ENCODE data around the gene ARL5B. TPM values are rescaled to one million over a fixed set of nuclear protein-coding genes. Genes with fewer than 3 reads are reported as not detected.

The ARL5B gene
- total RNA-seq, 1 experiment from 2014 or later = 36.3 TPM

GRCh38 chr10:18666810-18667209 lies 7.6 kb downstream of the ARL5B start:
- Histone ChIP-seq H3K36me3 (peaks cover 41% of the 10 kb centered on the region), H3K9me3 (replicated peaks) (no peaks in the 10 kb centered on the region), H3K4me1 (replicated peaks) (peaks cover 35% of the 10 kb centered on the region), H3K27me3 (replicated peaks) (no peaks in the 10 kb centered on the region), H3K4me3 (no peak overlapping the region), H3K27ac (peak overlapping the region; percentile 85)
- DNase-seq (ENCODE audit: low read depth in 1 of 2, low spot score in 2 of 2) = peak in 1 of 2 experiments; percentile 70

GRCh38 chr10:18668026-18668425 lies 8.8 kb downstream of the ARL5B start:
- DNase-seq (ENCODE audit: low read depth in 1 of 2, low spot score in 2 of 2) = no peak
- no peaks in the 10 kb centered on the region for H3K27me3 ChIP-seq (replicated peaks)
- H3K9me3 ChIP-seq (replicated peaks) = no peaks in the 10 kb centered on the region
- H3K36me3 ChIP-seq = peaks cover 45% of the 10 kb centered on the region
- H3K4me1 ChIP-seq (replicated peaks) = peaks cover 35% of the 10 kb centered on the region
- no peak overlapping the region for H3K4me3 ChIP-seq
- H3K27ac ChIP-seq = no peak overlapping the region

GRCh38 chr10:18675086-18675801 lies 16.0 kb downstream of the ARL5B start:
- H3K36me3 ChIP-seq = peaks cover 52% of the 10 kb centered on the region
- no peaks in the 10 kb centered on the region for H3K27me3 ChIP-seq (replicated peaks)
- no peak overlapping the region for H3K27ac ChIP-seq
- no peak overlapping the region for H3K4me3 ChIP-seq
- no peaks in the 10 kb centered on the region for H3K9me3 ChIP-seq (replicated peaks)
- H3K4me1 ChIP-seq (replicated peaks) = no peaks in the 10 kb centered on the region
- no peak for DNase-seq (ENCODE audit: low read depth in 1 of 2, low spot score in 2 of 2)

GRCh38 chr10:18680754-18681153 lies 21.5 kb downstream of the ARL5B start:
- H3K27me3 ChIP-seq (replicated peaks) = no peaks in the 10 kb centered on the region
- DNase-seq (ENCODE audit: low read depth in 1 of 2, low spot score in 2 of 2) = no peak
- no peak overlapping the region for H3K27ac ChIP-seq
- H3K4me3 ChIP-seq = no peak overlapping the region
- H3K9me3 ChIP-seq (replicated peaks) = no peaks in the 10 kb centered on the region
- peaks cover 19% of the 10 kb centered on the region for H3K36me3 ChIP-seq
- peaks cover 32% of the 10 kb centered on the region for H3K4me1 ChIP-seq (replicated peaks)

GRCh38 chr10:18681366-18681765 lies 22.1 kb downstream of the ARL5B start:
- peak in 1 of 2 experiments; percentile 18 for DNase-seq (ENCODE audit: low read depth in 1 of 2, low spot score in 2 of 2)
- Histone ChIP-seq H3K27ac (peak overlapping the region; percentile 81), H3K27me3 (replicated peaks) (no peaks in the 10 kb centered on the region), H3K4me1 (replicated peaks) (peaks cover 32% of the 10 kb centered on the region), H3K9me3 (replicated peaks) (no peaks in the 10 kb centered on the region), H3K4me3 (no peak overlapping the region), H3K36me3 (peaks cover 13% of the 10 kb centered on the region)

GRCh38 chr10:18681971-18682411 lies 22.8 kb downstream of the ARL5B start:
- DNase-seq (ENCODE audit: low read depth in 1 of 2, low spot score in 2 of 2) = peak in 1 of 2 experiments; percentile 58
- H3K27me3 ChIP-seq (replicated peaks) = no peaks in the 10 kb centered on the region
- H3K9me3 ChIP-seq (replicated peaks) = no peaks in the 10 kb centered on the region
- H3K4me1 ChIP-seq (replicated peaks) = peaks cover 32% of the 10 kb centered on the region
- peaks cover 8% of the 10 kb centered on the region; the same call in 1 of the 2 replicates for H3K36me3 ChIP-seq
- peak overlapping the region; percentile 81 for H3K27ac ChIP-seq
- no peak overlapping the region for H3K4me3 ChIP-seq

- Histone ChIP-seq H3K27ac (no peak overlapping the region), H3K4me1 (replicated peaks) (peaks cover 32% of the 10 kb centered on the region), H3K36me3 (peaks cover 6% of the 10 kb centered on the region; the same call in 1 of the 2 replicates), H3K4me3 (no peak overlapping the region), H3K27me3 (replicated peaks) (no peaks in the 10 kb centered on the region), H3K9me3 (replicated peaks) (no peaks in the 10 kb centered on the region)
- DNase-seq (ENCODE audit: low read depth in 1 of 2, low spot score in 2 of 2) = peak in 1 of 2 experiments; percentile 10
Observed at GRCh38 chr10:18683427-18683826, 24.2 kb downstream of the ARL5B start.

GRCh38 chr10:18684416-18684815 lies 25.2 kb downstream of the ARL5B start:
- H3K36me3 ChIP-seq = peaks cover 6% of the 10 kb centered on the region; the same call in 1 of the 2 replicates
- no peak for DNase-seq (ENCODE audit: low read depth in 1 of 2, low spot score in 2 of 2)
- H3K9me3 ChIP-seq (replicated peaks) = no peaks in the 10 kb centered on the region
- H3K27ac ChIP-seq = no peak overlapping the region
- H3K4me3 ChIP-seq = no peak overlapping the region
- H3K4me1 ChIP-seq (replicated peaks) = peaks cover 32% of the 10 kb centered on the region
- H3K27me3 ChIP-seq (replicated peaks) = no peaks in the 10 kb centered on the region

- Histone ChIP-seq H3K36me3 (peaks cover 6% of the 10 kb centered on the region; the same call in 1 of the 2 replicates), H3K4me1 (replicated peaks) (peaks cover 32% of the 10 kb centered on the region), H3K27me3 (replicated peaks) (no peaks in the 10 kb centered on the region), H3K9me3 (replicated peaks) (no peaks in the 10 kb centered on the region), H3K4me3 (no peak overlapping the region), H3K27ac (no peak overlapping the region)
- DNase-seq (ENCODE audit: low read depth in 1 of 2, low spot score in 2 of 2) = no peak
Observed at GRCh38 chr10:18684953-18685352, 25.7 kb downstream of the ARL5B start.

- H3K36me3 ChIP-seq = peaks cover 3% of the 10 kb centered on the region; the same call in 1 of the 2 replicates
- H3K4me1 ChIP-seq (replicated peaks) = peaks cover 31% of the 10 kb centered on the region
- no peak overlapping the region for H3K4me3 ChIP-seq
- no peak overlapping the region for H3K27ac ChIP-seq
- no peaks in the 10 kb centered on the region for H3K9me3 ChIP-seq (replicated peaks)
- DNase-seq (ENCODE audit: low read depth in 1 of 2, low spot score in 2 of 2) = no peak
- H3K27me3 ChIP-seq (replicated peaks) = no peaks in the 10 kb centered on the region
Observed at GRCh38 chr10:18685555-18685954, 26.3 kb downstream of the ARL5B start.

- H3K27ac ChIP-seq = no peak overlapping the region
- DNase-seq (ENCODE audit: low read depth in 1 of 2, low spot score in 2 of 2) = no peak
- no peaks in the 10 kb centered on the region for H3K27me3 ChIP-seq (replicated peaks)
- H3K9me3 ChIP-seq (replicated peaks) = no peaks in the 10 kb centered on the region
- peaks cover 14% of the 10 kb centered on the region for H3K4me1 ChIP-seq (replicated peaks)
- H3K4me3 ChIP-seq = no peak overlapping the region
- H3K36me3 ChIP-seq = 0 out of 2 replicates have a peak, but pooled peaks cover 3% of the 10 kb centered on the region
Observed at GRCh38 chr10:18687195-18687594, 28.0 kb downstream of the ARL5B start.

- no peak for DNase-seq (ENCODE audit: low read depth in 1 of 2, low spot score in 2 of 2)
- 0 out of 2 replicates have a peak, but pooled peaks cover 1% of the 10 kb centered on the region for H3K36me3 ChIP-seq
- H3K4me1 ChIP-seq (replicated peaks) = peaks cover 9% of the 10 kb centered on the region
Observed at GRCh38 chr10:18687706-18688105, 28.5 kb downstream of the ARL5B start.

GRCh38 chr10:18689498-18689897 lies 30.3 kb downstream of the ARL5B start:
- Histone ChIP-seq H3K27me3 (replicated peaks) (no peaks in the 10 kb centered on the region), H3K36me3 (no peaks in the 10 kb centered on the region), H3K4me1 (replicated peaks) (no peaks in the 10 kb centered on the region), H3K27ac (no peak overlapping the region), H3K9me3 (replicated peaks) (no peaks in the 10 kb centered on the region), H3K4me3 (no peak overlapping the region)
- DNase-seq (ENCODE audit: low read depth in 1 of 2, low spot score in 2 of 2) = no peak

More at GRCh38 chr10:18687706-18688105, 28.5 kb downstream of the ARL5B start:
- H3K27me3 ChIP-seq (replicated peaks) = no peaks in the 10 kb centered on the region
- no peaks in the 10 kb centered on the region for H3K9me3 ChIP-seq (replicated peaks)
- H3K4me3 ChIP-seq = no peak overlapping the region
- H3K27ac ChIP-seq = no peak overlapping the region

- Histone ChIP-seq H3K27me3 (replicated peaks) (no peaks in the 10 kb centered on the region), H3K27ac (no peak overlapping the region), H3K36me3 (no peaks in the 10 kb centered on the region), H3K9me3 (replicated peaks) (no peaks in the 10 kb centered on the region), H3K4me1 (replicated peaks) (no peaks in the 10 kb centered on the region), H3K4me3 (no peak overlapping the region)
- DNase-seq (ENCODE audit: low read depth in 1 of 2, low spot score in 2 of 2) = no peak
Observed at GRCh38 chr10:18690541-18690940, 31.3 kb downstream of the ARL5B start.
